Hepatic stellate cell (primary cell): ENCODE data around the gene ATRN.
"Not testable (repeated sequence)": the region's sequence is repeated elsewhere in the genome, so short reads cannot be mapped to it uniquely, and the experiment has no call there.

Experiments
- DNase-seq: peaks from one replicate; pipeline ENCODE4 v3.0.0; 2011; ENCODE audit warnings: low spot score

Gene ATRN

GRCh38 chr20:3470208-3470626 lies 601 bp upstream of the ATRN start:
- DNase-seq = no peak

GRCh38 chr20:3471397-3472021 lies 691 bp downstream of the ATRN start:
- DNase-seq = peak; percentile 21

- DNase-seq = no peak
Observed at GRCh38 chr20:3472105-3472504, 1.3 kb downstream of the ATRN start.

GRCh38 chr20:3473324-3473723 lies 2.5 kb downstream of the ATRN start:
- no peak for DNase-seq

GRCh38 chr20:3473944-3474343 lies 3.1 kb downstream of the ATRN start:
- DNase-seq = no peak

GRCh38 chr20:3477003-3477860 lies 6.4 kb downstream of the ATRN start:
- DNase-seq = not testable (repeated sequence)

GRCh38 chr20:3477861-3478544 lies 7.2 kb downstream of the ATRN start:
- no peak for DNase-seq

- no peak for DNase-seq
Observed at GRCh38 chr20:3479025-3479424, 8.2 kb downstream of the ATRN start.

GRCh38 chr20:3479759-3480615 lies 9.2 kb downstream of the ATRN start:
- no peak for DNase-seq

- no peak for DNase-seq
Observed at GRCh38 chr20:3483309-3483708, 12.5 kb downstream of the ATRN start.

GRCh38 chr20:3483784-3484183 lies 13.0 kb downstream of the ATRN start:
- DNase-seq = no peak

- no peak for DNase-seq
Observed at GRCh38 chr20:3485913-3486312, 15.1 kb downstream of the ATRN start.

- no peak for DNase-seq
Observed at GRCh38 chr20:3486850-3487249, 16.0 kb downstream of the ATRN start.

GRCh38 chr20:3492669-3493068 lies 21.9 kb downstream of the ATRN start:
- no peak for DNase-seq

- no peak for DNase-seq
Observed at GRCh38 chr20:3494218-3494617, 23.4 kb downstream of the ATRN start.

GRCh38 chr20:3502878-3503277 lies 32.1 kb downstream of the ATRN start:
- DNase-seq = no peak

GRCh38 chr20:3505148-3505547 lies 34.3 kb downstream of the ATRN start:
- DNase-seq = no peak

- no peak for DNase-seq
Observed at GRCh38 chr20:3509064-3509463, 38.2 kb downstream of the ATRN start.

- DNase-seq = no peak
Observed at GRCh38 chr20:3510110-3510509, 39.3 kb downstream of the ATRN start.

- DNase-seq = not testable (repeated sequence)
Observed at GRCh38 chr20:3512239-3512638, 41.4 kb downstream of the ATRN start.

- DNase-seq = no peak
Observed at GRCh38 chr20:3514012-3514642, 43.3 kb downstream of the ATRN start.
